CD14-positive monocyte (primary cell): Measurements from ENCODE around the gene LRRC42. TPM values are rescaled to one million over a fixed set of nuclear protein-coding genes. Genes with fewer than 3 reads are reported as not detected.

Experiments used
- DNase-seq, 3 donors: peaks; one replicate each; pipeline ENCODE4 v3.0.0-alpha.2; 2011 to 2022
- H2AFZ ChIP-seq: 2 replicates; pipeline ENCODE4 v1.6.0; 2012; ENCODE audit warnings: mild to moderate bottlenecking, low read depth, low read length, inconsistent platforms; ENCODE audit not compliant: insufficient read depth, poor library complexity, severe bottlenecking
- H3K27ac ChIP-seq, 2 donors: 1 replicate in 1 of 2; 2 replicates in 1 of 2; pipeline ENCODE4 v1.5.1; 2012 to 2013; ENCODE audit warnings: low read length in 2 of 2, control low read depth in 1 of 2, inconsistent platforms in 1 of 2, low read depth in 1 of 2, mild to moderate bottlenecking in 1 of 2
- H3K27me3 ChIP-seq, 2 donors: one replicate each; pipeline versions ENCODE4 v1.6.0 to v1.6.1; 2011 to 2013; ENCODE audit warnings: low read length in 2 of 2; ENCODE audit not compliant: control insufficient read depth in 2 of 2, insufficient read depth in 2 of 2
- H3K36me3 ChIP-seq, 2 donors: replicated peaks in 1 of 2; 1 replicate in 1 of 2; 2 replicates in 1 of 2; pipeline versions ENCODE4 v1.5.1 to v1.6.1; 2012 to 2013; ENCODE audit warnings: low read length in 2 of 2, control low read depth in 1 of 2, inconsistent platforms in 1 of 2, mild to moderate bottlenecking in 1 of 2; ENCODE audit not compliant: insufficient read depth in 2 of 2, control insufficient read depth in 1 of 2
- H3K4me1 ChIP-seq, 2 donors: 1 replicate in 1 of 2; 2 replicates in 1 of 2; pipeline versions ENCODE4 v1.5.1 to v1.6.1; 2012 to 2013; ENCODE audit warnings: low read length in 2 of 2, control low read depth in 1 of 2, inconsistent platforms in 1 of 2, mild to moderate bottlenecking in 1 of 2, moderate library complexity in 1 of 2; ENCODE audit not compliant: insufficient read depth in 2 of 2, control insufficient read depth in 1 of 2
- H3K4me2 ChIP-seq: replicated peaks from 2 replicates; pipeline ENCODE3; 2012; ENCODE audit warnings: low read length, moderate library complexity, mild to moderate bottlenecking; ENCODE audit not compliant: poor library complexity, severe bottlenecking; ENCODE audit errors: extremely low read depth
- H3K4me3 ChIP-seq, 3 experiments: fragments of 200-600 bp in 1 of 3; sonication (generic) in 1 of 3; replicated peaks in 1 of 3; 1 replicate in 2 of 3; 2 replicates in 1 of 3; pipeline ENCODE4 v1.5.1; 2011 to 2013; ENCODE audit warnings: low read length in 3 of 3, mild to moderate bottlenecking in 3 of 3, control low read depth in 2 of 3, low read depth in 2 of 3, inconsistent platforms in 1 of 3, moderate library complexity in 1 of 3
- H3K79me2 ChIP-seq: 2 replicates; pipeline ENCODE4 v1.6.0; 2012; ENCODE audit warnings: mild to moderate bottlenecking, control low read depth, inconsistent platforms, low read length, moderate library complexity; ENCODE audit not compliant: insufficient read depth
- H3K9ac ChIP-seq: 2 replicates; pipeline ENCODE4 v1.6.0; 2017; ENCODE audit warnings: low read length, mild to moderate bottlenecking; ENCODE audit not compliant: insufficient read depth, poor library complexity, severe bottlenecking
- H3K9me3 ChIP-seq, 2 donors: replicated peaks in 1 of 2; 1 replicate in 1 of 2; 2 replicates in 1 of 2; pipeline versions ENCODE4 v1.5.1 to v1.6.1; 2012 to 2013; ENCODE audit warnings: low read length in 2 of 2, control low read depth in 1 of 2; ENCODE audit not compliant: control insufficient read depth in 1 of 2, insufficient read depth in 1 of 2
- H4K20me1 ChIP-seq: 2 replicates; pipeline ENCODE4 v1.6.0; 2012; ENCODE audit warnings: mild to moderate bottlenecking, low read length, control low read depth, moderate library complexity; ENCODE audit not compliant: insufficient read depth
- H3K27ac Mint-ChIP-seq, 7 donors: one replicate each; pipeline ENCODE4 v1.8.0; 2020; ENCODE audit warnings: mild to moderate bottlenecking in 7 of 7, mixed read lengths in 7 of 7, moderate library complexity in 6 of 7, inconsistent platforms in 2 of 7
- H3K27me3 Mint-ChIP-seq, 3 donors: one replicate each; pipeline ENCODE4 v1.8.0; 2021 to 2022; ENCODE audit warnings: low read depth in 3 of 3, mild to moderate bottlenecking in 3 of 3, mixed read lengths in 3 of 3, moderate library complexity in 3 of 3, inconsistent platforms in 1 of 3
- H3K36me3 Mint-ChIP-seq, 2 donors: one replicate each; pipeline ENCODE4 v1.8.0; 2020; ENCODE audit warnings: mixed read lengths in 2 of 2, inconsistent platforms in 1 of 2, mild to moderate bottlenecking in 1 of 2
- H3K4me1 Mint-ChIP-seq: one replicate; pipeline ENCODE4 v1.8.0; 2020; ENCODE audit warnings: mild to moderate bottlenecking, mixed read lengths
- H3K4me3 Mint-ChIP-seq, 2 donors: one replicate each; pipeline ENCODE4 v1.8.0; 2020; ENCODE audit warnings: mild to moderate bottlenecking in 2 of 2, mixed read lengths in 2 of 2, moderate library complexity in 1 of 2
- H3K9me3 Mint-ChIP-seq, 7 donors: one replicate each; pipeline ENCODE4 v1.8.0; 2020 to 2022; ENCODE audit warnings: mixed read lengths in 7 of 7, mild to moderate bottlenecking in 6 of 7, moderate library complexity in 6 of 7, inconsistent platforms in 2 of 7
- CTCF ChIP-seq: fragments of 200-600 bp; IDR thresholded peaks from one replicate; pipeline ENCODE4 v1.8.0; 2022; ENCODE audit warnings: antibody characterized with exemption, mild to moderate bottlenecking
- WGBS: methylation state at CpG from one replicate; pipeline ENCODE4 v1.1.5; 2013; ENCODE audit warnings: missing lambda C conversion rate; ENCODE audit not compliant: insufficient coverage; 5-methylcytosine and 5-hydroxymethylcytosine counted together
- intact Hi-C, 2 donors: fragments of 100-400 bp; cut with micrococcal nuclease; formaldehyde crosslinking; loops; one replicate each; pipeline versions ENCODE4 v1.15.0 to v1.15.1; 2023
- polyA plus RNA-seq, 3 donors: library from polyadenylated mRNA; depleted of rRNA in 1 of 3; unstranded in 2 of 3; stranded (reverse) in 1 of 3; fragments of 300-500 nt in 2 of 3; fragments of >200 nt in 1 of 3; fragmentation: Illumina TruSeq in 2 of 3; gene quantifications; 1 replicate in 2 of 3; 2 replicates in 1 of 3; pipeline ENCODE4 v1.2.3, GENCODE V29; 2012 to 2021

LRRC42 gene
- polyA plus RNA-seq, 3 donors, result 5.6 to 7.3 (median 7.3) TPM

- Mint-ChIP-seq H3K4me3 (no peak overlapping the region), H3K36me3 (no peaks in the 10 kb centered on the region), H3K9me3 (peaks cover 2 to 12% (median 5%) of the 10 kb centered on the region in 7 donors), H3K27ac (no peak overlapping the region), H3K27me3 (peaks cover 0 to 7% (median 5%) of the 10 kb centered on the region in 3 donors), H3K4me1 (no peaks in the 10 kb centered on the region)
- intact Hi-C loops, result no loop called here
- Histone ChIP-seq H3K36me3 (no peaks in the 10 kb centered on the region), H3K9ac (no peak overlapping the region), H4K20me1 (no peaks in the 10 kb centered on the region), H3K27me3 (no peaks in the 10 kb centered on the region), H3K9me3 (peaks cover 0 to 10% of the 10 kb centered on the region in 2 donors), H3K4me1 (no peaks in the 10 kb centered on the region), H2AFZ (no peak overlapping the region), H3K27ac (no peak overlapping the region), H3K4me2 (no peak overlapping the region), H3K79me2 (no peaks in the 10 kb centered on the region), H3K4me3 (no peak overlapping the region)
- no peak for DNase-seq
- no peak for TF ChIP-seq CTCF
- WGBS, result 94% methylated on average over 21 of the region's 27 CpGs
Measured at GRCh38 chr1:54004481-54005049, 58.4 kb downstream of the LRRC42 start.

DNA sequence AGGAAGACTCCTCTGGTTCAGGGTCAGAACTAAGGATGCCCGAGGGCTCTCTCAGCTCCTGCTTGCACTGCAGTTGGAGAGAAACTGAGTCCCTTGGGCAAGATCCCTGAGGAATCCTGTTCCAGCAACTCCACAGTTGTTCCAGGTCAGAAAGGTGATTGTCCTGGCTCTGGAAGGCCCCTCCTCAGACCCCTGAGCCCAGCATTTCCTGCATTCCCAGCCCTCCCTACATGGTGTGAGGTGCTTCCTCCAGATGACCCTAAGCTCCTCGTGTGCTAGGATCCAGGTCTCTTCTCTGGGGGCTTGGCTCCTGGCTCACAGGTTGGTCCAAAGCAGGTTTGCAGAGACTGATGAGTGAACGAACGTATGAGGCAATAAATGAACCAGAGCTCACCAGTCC, 60.4 kb downstream of the LRRC42 start:
- Histone ChIP-seq H3K4me2 (no peak overlapping the region), H3K27me3 (no peaks in the 10 kb centered on the region), H3K9ac (no peak overlapping the region), H3K9me3 (peaks cover 0 to 10% of the 10 kb centered on the region in 2 donors), H2AFZ (no peak overlapping the region), H4K20me1 (no peaks in the 10 kb centered on the region), H3K27ac (no peak overlapping the region), H3K4me1 (no peaks in the 10 kb centered on the region), H3K4me3 (no peak overlapping the region), H3K79me2 (no peaks in the 10 kb centered on the region), H3K36me3 (no peaks in the 10 kb centered on the region)
- TF ChIP-seq CTCF, result no peak
- no peak for DNase-seq
- no peak overlapping the region for H3K4me3 Mint-ChIP-seq
- no peaks in the 10 kb centered on the region for H3K4me1 Mint-ChIP-seq
- H3K27ac Mint-ChIP-seq, result no peak overlapping the region
- 91% methylated on average over 4 of the region's 4 CpGs for WGBS
- H3K9me3 Mint-ChIP-seq, result peaks cover 2 to 12% (median 5%) of the 10 kb centered on the region in 7 donors
- H3K36me3 Mint-ChIP-seq, result no peaks in the 10 kb centered on the region
- H3K27me3 Mint-ChIP-seq, result peaks cover 3 to 9% (median 8%) of the 10 kb centered on the region in 3 donors
- intact Hi-C loops, result no loop called here
